Activated CD8-positive, alpha-beta memory T cell treated with anti-CD3 and anti-CD28 coated beads for 36 hours (primary cell): ENCODE measurements around the gene BPIFA2. TPM values are rescaled to one million over a fixed set of nuclear protein-coding genes. Genes with fewer than 3 reads are reported as not detected.

Experiments
- CTCF ChIA-PET: fragments of 350-600 bp; sonication (Branson Sonifier 250); formaldehyde crosslinking; loops from one replicate; lab custom pipeline; 2021; ENCODE audit warnings: antibody characterized with exemption; lab: Charles Lee
- POLR2A ChIA-PET: fragments of 350-600 bp; sonication (Branson Sonifier 250); formaldehyde crosslinking; loops from one replicate; lab custom pipeline; 2021; ENCODE audit warnings: antibody characterized with exemption; lab: Charles Lee
- total RNA-seq, 2 experiments: library from RNA; stranded (reverse); gene quantifications; one replicate each; pipeline ENCODE4 v1.2.3, GENCODE V29; 2021

Gene BPIFA2
- total RNA-seq, 2 experiments from 2014 or later, result not detected

DNA sequence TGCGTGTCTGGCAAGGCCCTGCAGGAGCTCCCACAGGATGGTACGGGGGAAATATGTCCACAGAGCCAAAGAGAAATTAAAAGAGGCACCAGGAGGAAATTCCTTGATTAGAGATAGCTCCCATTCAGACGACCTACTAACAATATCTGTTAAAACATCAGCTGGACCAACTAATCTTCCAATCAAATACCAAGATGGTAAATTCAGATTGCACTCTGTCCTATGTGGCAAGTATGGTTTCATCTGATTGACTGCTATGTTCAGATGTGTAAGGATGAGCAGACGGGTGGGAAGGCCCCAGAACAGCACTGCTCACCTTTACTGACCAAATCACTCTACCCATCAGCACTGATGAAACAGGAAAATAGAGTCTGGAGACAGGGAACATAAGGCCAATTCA is 19.5 kb downstream of the BPIFA2 start:
- ChIA-PET CTCF (interaction anchor here (0.7 kb wide), 1 partner anchor 30 kb away, joined by 4 read pairs; no protein-coding TSS in a partner anchor), POLR2A (no interaction called here)

DNA sequence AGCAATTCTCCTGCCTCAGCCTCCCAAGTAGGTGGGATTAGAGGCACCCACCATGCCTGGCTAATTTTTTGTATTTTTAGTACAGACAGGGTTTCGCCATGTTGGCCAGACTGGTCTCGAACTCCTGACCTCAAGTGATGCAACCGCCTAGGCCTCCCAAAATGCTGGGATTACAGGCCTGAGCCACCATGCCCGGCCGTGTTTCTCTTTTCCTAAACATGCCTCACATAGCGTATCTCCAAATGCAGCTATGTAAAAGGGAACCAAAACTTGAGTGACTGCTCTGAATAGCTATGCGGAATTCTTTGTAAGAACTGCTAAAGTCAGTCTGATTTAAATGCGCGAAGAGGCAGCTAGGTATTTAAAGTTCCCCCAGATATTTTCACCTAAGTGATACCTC is 20.5 kb downstream of the BPIFA2 start:
- CTCF ChIA-PET, result interaction anchor here (0.7 kb wide), 1 partner anchor 450 kb away, joined by 3 read pairs; no protein-coding TSS in a partner anchor

DNA sequence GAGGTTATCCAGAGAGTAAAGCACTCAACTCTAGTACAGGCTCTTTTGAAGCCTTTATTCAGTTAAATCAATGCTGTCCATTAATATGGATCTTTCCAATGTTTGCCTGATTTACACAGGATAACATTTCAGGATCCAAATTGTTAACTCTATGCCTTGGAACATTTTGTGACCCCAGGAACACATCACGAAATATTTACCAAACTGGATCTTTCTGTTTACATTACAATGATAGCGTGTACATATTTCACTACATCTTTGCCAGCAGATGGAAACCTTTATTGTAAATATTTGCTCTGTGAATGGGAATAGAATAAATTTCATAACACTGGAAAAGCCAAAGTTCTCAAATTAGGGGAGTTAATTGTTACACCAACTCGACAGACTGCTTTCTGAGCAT is 23.5 kb downstream of the BPIFA2 start:
- ChIA-PET CTCF (no interaction called here), POLR2A (no interaction called here)

More for the DNA sequence above, 20.5 kb downstream of the BPIFA2 start:
- POLR2A ChIA-PET, result no interaction called here

DNA sequence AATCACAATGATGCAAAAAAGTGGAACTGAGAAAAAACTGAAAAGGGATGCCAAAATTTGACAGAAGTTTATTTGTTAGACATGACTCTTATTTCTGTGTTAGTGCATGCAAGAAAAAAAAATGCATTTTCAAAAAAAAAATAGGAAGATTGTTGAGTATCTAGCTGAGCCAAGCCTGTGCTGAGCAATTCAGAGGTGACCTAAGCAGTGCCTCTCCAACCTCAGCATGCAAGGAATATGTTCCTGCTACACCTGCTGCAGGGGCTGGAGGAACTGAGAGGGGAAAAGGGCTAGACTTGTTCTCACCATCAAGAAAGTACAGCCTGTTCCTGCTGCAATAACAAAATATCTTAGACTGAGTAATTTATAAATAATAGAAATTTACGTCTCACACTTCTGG is 24.0 kb downstream of the BPIFA2 start:
- CTCF ChIA-PET, result no interaction called here
- POLR2A ChIA-PET, result no interaction called here

DNA sequence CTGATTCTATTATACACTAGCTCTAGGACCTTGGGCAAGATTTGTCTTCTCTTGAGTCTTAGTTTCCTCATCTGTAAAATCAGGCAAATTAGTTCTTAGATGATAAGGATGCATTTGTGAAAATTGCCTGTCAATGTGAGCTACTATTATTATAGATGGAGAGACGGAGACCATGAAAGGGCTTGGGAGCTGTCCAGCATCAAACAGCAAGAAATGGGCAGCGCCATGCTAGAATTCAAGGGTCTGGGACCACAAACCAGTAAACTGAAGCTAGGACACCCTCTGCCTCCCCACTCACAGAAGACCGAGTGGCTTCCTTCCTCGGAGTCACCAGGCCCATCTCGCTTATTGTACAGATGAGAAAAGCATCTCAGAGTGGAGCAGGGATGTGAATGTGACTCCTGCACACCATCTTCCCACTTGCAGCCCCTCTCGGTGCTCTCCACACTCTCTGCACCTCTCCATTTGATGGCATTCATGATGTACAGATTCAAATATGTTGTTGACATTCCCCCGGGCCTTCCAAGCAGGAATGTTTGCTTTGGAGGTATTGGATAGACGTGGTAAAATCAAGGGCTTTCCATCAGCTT is 25.0 kb downstream of the BPIFA2 start:
- ChIA-PET CTCF (no interaction called here), POLR2A (no interaction called here)

DNA sequence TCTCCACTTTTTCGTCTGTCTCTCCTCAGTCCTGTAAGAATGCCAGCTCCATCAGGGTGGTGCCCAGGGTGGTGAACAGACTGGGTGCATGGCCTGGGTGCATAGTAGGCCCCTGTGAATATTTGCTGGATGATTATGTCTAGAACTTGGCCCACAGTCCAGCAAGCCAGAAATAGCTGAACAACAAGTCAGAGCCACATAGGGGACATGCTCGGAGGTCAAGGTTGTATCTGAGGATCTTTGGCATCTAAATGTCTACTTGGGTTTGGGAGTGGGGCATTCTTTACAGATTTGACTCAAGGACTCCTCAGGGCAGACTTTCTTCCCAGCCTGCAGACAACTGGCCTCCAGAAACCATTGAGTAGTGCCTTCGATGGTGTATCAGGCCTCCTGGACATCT is 31.1 kb downstream of the BPIFA2 start:
- ChIA-PET POLR2A (no interaction called here), CTCF (no interaction called here)

DNA sequence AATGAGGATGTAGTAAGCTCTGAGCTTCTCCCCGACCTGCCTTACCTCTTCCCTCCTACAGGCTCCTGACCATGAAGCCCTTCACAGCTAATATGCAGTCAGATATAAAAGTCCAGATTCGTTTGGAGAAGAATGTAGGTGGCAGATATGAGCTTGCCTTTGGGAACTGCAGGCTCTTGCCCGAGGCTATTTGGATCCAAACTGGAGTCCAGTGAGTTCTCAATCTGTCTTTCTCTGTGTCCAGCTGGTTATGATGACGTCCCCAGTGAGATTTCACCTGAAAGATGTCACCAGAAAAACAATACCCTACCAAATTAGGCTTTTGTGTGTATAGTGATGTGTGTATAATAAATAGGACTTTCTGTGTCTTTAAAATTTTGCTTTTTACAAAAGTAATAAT is 34.5 kb downstream of the BPIFA2 start:
- ChIA-PET POLR2A (no interaction called here), CTCF (no interaction called here)

DNA sequence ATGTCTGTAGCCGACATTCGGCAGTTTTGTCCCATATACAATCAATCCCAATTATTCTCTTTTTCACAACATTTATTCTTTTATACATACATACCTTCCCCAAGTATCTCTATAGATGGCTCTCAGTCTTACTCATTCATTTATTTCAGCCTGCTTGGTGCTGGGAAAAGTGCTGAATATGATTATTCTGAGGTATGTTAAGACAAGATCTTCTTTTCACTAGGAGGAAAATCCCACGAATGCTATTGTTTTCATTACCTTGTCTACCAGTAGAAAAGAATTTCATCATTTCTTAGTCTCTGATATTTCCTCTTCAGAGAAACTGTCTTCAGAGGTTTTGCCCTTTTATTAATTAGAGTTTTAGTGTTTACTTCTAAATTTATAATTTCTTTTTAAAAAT is 35.5 kb downstream of the BPIFA2 start:
- POLR2A ChIA-PET, result no interaction called here

DNA sequence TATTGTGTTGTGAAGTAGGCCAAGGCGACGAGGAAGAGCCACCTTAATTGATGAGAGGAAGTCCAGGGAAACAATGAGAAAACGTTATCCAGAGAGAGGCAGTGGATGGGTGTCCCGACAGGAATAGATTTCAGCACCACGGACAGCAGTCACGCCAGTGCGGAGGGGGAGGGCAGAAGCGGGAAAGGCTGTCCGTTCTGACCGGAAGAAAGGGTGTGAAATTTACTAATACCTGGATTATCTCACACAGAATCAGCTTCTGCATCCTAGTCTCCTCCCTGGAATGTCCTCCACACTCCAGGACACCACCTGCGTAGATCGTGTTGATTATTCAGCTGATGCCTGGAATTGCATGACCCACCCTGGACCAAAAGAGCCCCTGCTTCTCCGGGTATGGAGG is 41.8 kb downstream of the BPIFA2 start:
- ChIA-PET POLR2A (no interaction called here), CTCF (no interaction called here)

More for the DNA sequence above, 35.5 kb downstream of the BPIFA2 start:
- CTCF ChIA-PET, result no interaction called here

DNA sequence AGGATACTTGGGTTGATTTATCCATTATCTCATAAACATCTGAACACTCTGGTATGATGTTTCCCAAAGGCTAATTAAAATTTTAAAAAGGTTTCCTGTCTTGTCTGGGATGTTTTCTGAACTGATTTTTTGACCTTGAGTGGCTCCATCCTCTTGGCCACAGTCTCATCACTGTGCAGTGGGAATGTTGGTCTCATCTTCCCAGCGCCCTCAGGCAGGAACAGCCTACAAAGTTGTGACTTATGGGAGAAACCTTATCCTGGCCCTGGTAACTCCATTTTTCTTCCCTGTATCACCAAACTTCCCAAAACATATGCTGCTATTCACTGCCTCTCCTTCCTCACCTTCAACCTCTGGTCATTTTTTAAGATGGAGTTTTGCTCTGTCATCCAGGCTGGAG is 42.4 kb downstream of the BPIFA2 start:
- ChIA-PET POLR2A (no interaction called here), CTCF (no interaction called here)

DNA sequence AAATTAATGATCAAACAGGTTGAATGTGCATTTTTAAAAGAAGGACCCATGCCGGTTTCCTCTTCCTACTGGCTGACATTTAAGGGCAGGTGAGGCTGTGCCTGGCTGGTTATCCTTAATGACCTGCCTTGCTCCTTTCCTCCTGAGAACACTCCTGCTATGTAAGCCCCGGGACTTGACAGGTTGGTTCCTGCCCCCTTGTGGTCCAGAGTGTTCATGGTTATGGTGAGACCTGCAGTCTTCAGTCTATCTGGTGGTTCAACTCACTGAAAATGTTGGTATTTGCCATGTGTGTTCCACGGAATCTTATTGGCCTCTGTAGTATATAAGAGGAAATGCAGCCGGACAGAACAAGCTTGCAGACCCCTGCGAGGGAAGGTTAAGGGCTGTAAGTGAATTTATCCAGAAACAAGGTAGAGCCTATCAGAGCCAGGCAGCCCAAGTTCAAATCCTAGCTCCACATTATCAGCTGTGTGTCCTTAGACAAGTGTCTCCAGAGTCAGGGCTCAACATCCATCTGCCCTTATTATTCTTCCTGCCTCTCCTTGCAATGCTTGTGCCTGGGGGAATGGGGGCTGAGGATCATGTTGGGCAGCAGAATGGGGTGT is 44.0 kb downstream of the BPIFA2 start:
- ChIA-PET POLR2A (no interaction called here), CTCF (interaction anchor here (0.6 to 1.0 kb wide), 2 partner anchors 310 to 558 kb away, joined by 3 to 4 read pairs; no protein-coding TSS in a partner anchor)

DNA sequence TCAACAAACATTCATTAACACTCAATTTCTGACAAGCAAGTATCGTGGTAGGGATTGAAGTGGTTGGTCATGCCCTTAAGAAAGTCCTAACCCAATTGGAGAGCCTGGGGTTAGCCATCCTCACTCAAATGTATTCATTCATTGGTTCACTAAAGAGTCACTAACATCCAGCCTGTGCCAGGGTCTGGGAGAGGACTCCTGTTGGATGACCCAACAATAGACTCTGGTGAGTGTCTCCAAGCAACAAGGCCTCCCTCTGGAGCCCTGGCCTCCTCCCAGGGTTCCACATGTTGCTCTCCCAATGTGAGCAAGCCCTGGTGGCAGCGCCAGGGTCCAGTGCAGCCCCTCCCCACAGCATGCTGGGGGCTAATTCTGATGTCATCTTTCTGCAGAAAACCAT is 49.1 kb downstream of the BPIFA2 start, which contains the start of gene BPIFA3:
Gene BPIFA3, plus strand, starts transcription at position 301 of the 400 bp plus-strand sequence. CDS start 185 bp downstream, outside the sequence.
- CTCF ChIA-PET, result no interaction called here
- POLR2A ChIA-PET, result no interaction called here

DNA sequence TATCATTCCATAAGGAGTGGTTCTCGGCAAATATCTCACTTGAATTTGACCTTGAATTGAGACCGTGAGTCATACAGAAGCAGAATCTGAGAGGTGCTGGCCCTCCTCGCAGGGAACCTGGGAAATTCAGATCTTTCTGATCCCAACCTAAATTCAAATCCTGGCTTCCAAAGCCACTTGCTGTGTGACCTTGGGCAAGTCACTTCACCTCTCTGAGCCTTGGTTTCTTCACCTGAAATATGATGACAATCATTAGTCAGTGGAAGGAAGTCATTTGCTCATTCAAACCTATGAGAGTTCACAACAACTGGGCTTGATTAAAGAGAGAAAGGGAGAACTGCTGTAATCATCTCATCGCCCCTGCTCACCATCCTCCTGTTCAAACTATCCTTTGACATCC is 56.4 kb downstream of the BPIFA2 start:
- POLR2A ChIA-PET, result no interaction called here
- CTCF ChIA-PET, result no interaction called here

DNA sequence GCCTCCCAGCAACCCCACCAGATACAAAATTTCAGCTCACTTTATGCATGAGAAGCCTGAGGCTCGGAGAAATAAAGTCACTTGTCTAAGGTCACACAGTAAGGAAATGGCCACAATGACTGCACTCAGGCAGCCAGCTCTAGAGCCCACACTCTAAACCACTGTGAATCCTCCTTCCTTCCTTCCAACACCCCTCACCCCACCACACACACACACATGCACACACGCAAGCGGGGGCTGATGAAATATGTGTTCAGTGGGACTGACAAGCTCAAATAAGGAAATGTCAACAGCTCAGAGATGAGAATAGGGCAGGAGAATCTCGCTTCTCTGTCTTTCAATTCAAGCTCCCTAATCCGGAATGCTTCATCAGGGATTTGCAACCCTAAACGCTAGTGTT is 61.9 kb downstream of the BPIFA2 start:
- CTCF ChIA-PET, result interaction anchor here (1.2 kb wide), 1 partner anchor 12 kb away, joined by 3 read pairs; no protein-coding TSS in a partner anchor
- POLR2A ChIA-PET, result no interaction called here

Other genes starting within 250 kb of the BPIFA2 start
- not detected for gene SUN5, start 163.7 kb upstream of the BPIFA2 start, total RNA-seq
- gene BPIFB2, start 160.5 kb upstream of the BPIFA2 start, total RNA-seq, result not detected
- gene BPIFB6, start 136.5 kb upstream of the BPIFA2 start, total RNA-seq, result not detected
- not detected for gene BPIFB3, start 114.3 kb upstream of the BPIFA2 start, total RNA-seq
- not detected for gene BPIFB4, start 88.5 kb upstream of the BPIFA2 start, total RNA-seq
- not detected for gene BPIFA3, start 49.2 kb downstream of the BPIFA2 start, total RNA-seq
- not detected for gene BPIFA1, start 67.8 kb downstream of the BPIFA2 start, total RNA-seq
- not detected for gene BPIFB1, start 115.1 kb downstream of the BPIFA2 start, total RNA-seq
- gene CDK5RAP1, start 233.4 kb downstream of the BPIFA2 start, total RNA-seq, result 10 to 100 TPM; 43.4 to 45.6 TPM